ENCODE measurements around the gene QTRT2. TPM values are rescaled to one million over a fixed set of nuclear protein-coding genes. Genes with fewer than 3 reads are reported as not detected.

QTRT2 gene
- total and polyA plus RNA-seq, 10 of the 15 experiments (the other 5 are each of a cell fraction or from before 2014, with no cell fraction given) = 17.8 to 42.3 (median 28.7) TPM

- no peak overlapping the region for H3K4me3 ChIP-seq
- no peak for FAIRE-seq
- ChIA-PET SMC1A (ENCODE audit: uncharacterized antibody, unreplicated experiment) (no interaction called here), RAD21 (ENCODE audit: unreplicated experiment) (no interaction called here), POLR2A (no interaction called here), CTCF (interaction anchor here (1.3 kb wide), 1 partner anchor 27 kb away, joined by 3 read pairs; no protein-coding TSS in a partner anchor)
- no peaks in the 10 kb centered on the region for H3K79me2 ChIP-seq (ENCODE audit: control insufficient read depth, insufficient read depth, low read length)
- H3K9me3 ChIP-seq (replicated peaks; ENCODE audit: control insufficient read depth, insufficient read depth, low read length) = no peaks in the 10 kb centered on the region
- WGBS (ENCODE audit: insufficient coverage, insufficient replicate concordance, low lambda C conversion rate, missing lambda C conversion rate) = 88% methylated on average over 1 of the region's 1 CpG
- BruUV-seq (replicated peaks) = no TSS peak
- peaks cover 0 to 3% of the 10 kb centered on the region in 2 experiments; a peak in 1 of 4 replicates for H3K27me3 ChIP-seq (replicated peaks in 1 of 2; ENCODE audit: control insufficient read depth in 2 of 2, insufficient read depth in 2 of 2, low read length in 1 of 2)
- DNase-seq (ENCODE audit: low read depth, low spot score) = no peak
- no peak overlapping the region for H2AFZ ChIP-seq (ENCODE audit: control insufficient read depth, low read depth, low read length)
- TF ChIP-seq ATF7 (IDR thresholded peaks at IDR 0.05; ENCODE audit: low read depth) (no peak), JUND (IDR thresholded peaks at IDR 0.05; ENCODE audit: low read depth, low read length) (no peak), WRNIP1 (IDR thresholded peaks at IDR 0.05; ENCODE audit: borderline replicate concordance, low read depth, low read length) (no peak), SREBF1 (IDR thresholded peaks at IDR 0.05; ENCODE audit: low read length) (no peak)
- in situ Hi-C loops (cut with MboI) (no loop called here), intact Hi-C loops (cut with micrococcal nuclease; ENCODE audit: unreplicated experiment) (no loop called here)
- no peak overlapping the region for H3K27ac ChIP-seq (ENCODE audit: control insufficient read depth, insufficient read depth)
- no peaks in the 10 kb centered on the region for H3K36me3 ChIP-seq (ENCODE audit: control insufficient read depth in 2 of 2, insufficient read depth in 2 of 2, low read length in 1 of 2)
- no peak for ATAC-seq
- no peak overlapping the region for H3K4me2 ChIP-seq (ENCODE audit: control insufficient read depth, insufficient read depth)
- no peaks in the 10 kb centered on the region for H4K20me1 ChIP-seq (ENCODE audit: control insufficient read depth, insufficient read depth)
- H3K9ac ChIP-seq (ENCODE audit: control insufficient read depth, insufficient read depth, low read length) = no peak overlapping the region
- H3K4me1 ChIP-seq (ENCODE audit: control insufficient read depth, insufficient read depth, low read length) = no peaks in the 10 kb centered on the region
Observed at GRCh38 chr3:114128231-114128630, 71.7 kb downstream of the QTRT2 start.

DNA sequence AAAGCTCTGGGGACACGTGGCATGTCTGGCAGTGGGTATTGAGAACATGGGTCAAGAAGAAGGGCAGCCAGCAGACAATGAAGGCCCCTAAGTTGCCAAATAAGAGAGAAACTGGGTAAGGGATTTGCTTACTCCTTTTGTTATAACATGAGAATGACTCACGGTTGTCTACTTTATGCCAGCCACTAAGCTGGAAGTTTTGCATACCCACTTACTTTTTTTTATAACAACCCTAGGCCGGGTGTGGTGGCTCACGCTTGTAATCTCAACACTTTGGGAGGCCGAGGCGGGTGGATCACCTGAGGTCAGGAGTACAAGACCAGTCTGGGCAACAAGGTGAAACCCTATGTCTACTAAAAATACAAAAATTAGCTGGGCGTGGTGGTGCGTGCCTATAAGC lies 72.3 kb downstream of the QTRT2 start:
- no peak overlapping the region for H3K4me3 ChIP-seq
- ChIA-PET POLR2A (no interaction called here), CTCF (no interaction called here), SMC1A (ENCODE audit: uncharacterized antibody, unreplicated experiment) (no interaction called here), RAD21 (ENCODE audit: unreplicated experiment) (no interaction called here)
- H3K36me3 ChIP-seq (ENCODE audit: control insufficient read depth in 2 of 2, insufficient read depth in 2 of 2, low read length in 1 of 2) = no peaks in the 10 kb centered on the region
- no peak overlapping the region for H3K4me2 ChIP-seq (ENCODE audit: control insufficient read depth, insufficient read depth)
- intact Hi-C loops (cut with micrococcal nuclease; ENCODE audit: unreplicated experiment) = no loop called here
- H3K4me1 ChIP-seq (ENCODE audit: control insufficient read depth, insufficient read depth, low read length) = no peaks in the 10 kb centered on the region
- BruUV-seq (replicated peaks) = no TSS peak
- 0 out of 4 replicates have a peak, but pooled peaks cover 0 to 3% of the 10 kb centered on the region in 2 experiments for H3K27me3 ChIP-seq (replicated peaks in 1 of 2; ENCODE audit: control insufficient read depth in 2 of 2, insufficient read depth in 2 of 2, low read length in 1 of 2)
- TF ChIP-seq BCL3 (IDR thresholded peaks at IDR 0.05; ENCODE audit: borderline replicate concordance, insufficient read depth, low read depth, low read length, poor library complexity, severe bottlenecking) = no peak
- no peak for TF ChIP-seq RB1 (IDR thresholded peaks at IDR 0.05; ENCODE audit: borderline replicate concordance)
- H3K79me2 ChIP-seq (ENCODE audit: control insufficient read depth, insufficient read depth, low read length) = no peaks in the 10 kb centered on the region
- no peak overlapping the region for H2AFZ ChIP-seq (ENCODE audit: control insufficient read depth, low read depth, low read length)
- FAIRE-seq = no peak
- no peak overlapping the region for H3K9ac ChIP-seq (ENCODE audit: control insufficient read depth, insufficient read depth, low read length)
- no peak overlapping the region for H3K27ac ChIP-seq (ENCODE audit: control insufficient read depth, insufficient read depth)
- no peak for ATAC-seq
- H4K20me1 ChIP-seq (ENCODE audit: control insufficient read depth, insufficient read depth) = no peaks in the 10 kb centered on the region
- 41% methylated on average over 8 of the region's 8 CpGs for WGBS (ENCODE audit: insufficient coverage, insufficient replicate concordance, low lambda C conversion rate, missing lambda C conversion rate)
- in situ Hi-C loops (cut with MboI) = no loop called here
- DNase-seq (ENCODE audit: low read depth, low spot score) = no peak
- no peaks in the 10 kb centered on the region for H3K9me3 ChIP-seq (replicated peaks; ENCODE audit: control insufficient read depth, insufficient read depth, low read length)

All from GM12878 (cell line).